Left lung (tissue), 10 donors: ENCODE measurements around the gene ZGPAT. TPM values are rescaled to one million over a fixed set of nuclear protein-coding genes. Genes with fewer than 3 reads are reported as not detected.

Source experiments
- ATAC-seq: fragments of 200-7000 bp; cut with Tn5 transposase; one replicate; pipeline ENCODE4 v1.9.1; 2020; ENCODE audit warnings: moderate library complexity
- DNase-seq, 4 donors: peaks; one replicate each; pipeline ENCODE4 v3.0.0-alpha.2; 2013 to 2020
- H3K27ac ChIP-seq, 2 donors: fragments of 200-600 bp; sonication (generic) in 1 of 2; one replicate each; pipeline versions ENCODE4 v1.5.0 to v1.8.0; 2020 to 2021
- H3K27me3 ChIP-seq, 2 donors: fragments of 200-600 bp; sonication (generic) in 1 of 2; one replicate each; pipeline versions ENCODE4 v1.5.0 to v1.8.0; 2020 to 2021
- H3K36me3 ChIP-seq, 2 donors: fragments of 200-600 bp; sonication (generic) in 1 of 2; one replicate each; pipeline versions ENCODE4 v1.5.0 to v1.8.0; 2020 to 2021
- H3K4me1 ChIP-seq, 2 donors: fragments of 200-600 bp; one replicate each; pipeline ENCODE4 v1.8.0; 2021
- H3K4me3 ChIP-seq, 2 donors: fragments of 200-600 bp; sonication (generic) in 1 of 2; one replicate each; pipeline versions ENCODE4 v1.5.0 to v1.8.0; 2020 to 2021; ENCODE audit warnings: mild to moderate bottlenecking in 1 of 2
- H3K9me3 ChIP-seq, 2 donors: fragments of 200-600 bp; sonication (generic) in 1 of 2; one replicate each; pipeline versions ENCODE4 v1.5.0 to v1.8.0; 2020 to 2021
- CTCF ChIP-seq, 2 donors: fragments of 200-600 bp; sonication (generic) in 1 of 2; IDR thresholded peaks; one replicate each; pipeline versions ENCODE4 v1.5.0 to v1.8.0; 2021; ENCODE audit warnings: antibody characterized with exemption in 2 of 2
- intact Hi-C, 2 donors: fragments of 100-400 bp; cut with DNase I; formaldehyde crosslinking; loops; one replicate each; pipeline versions ENCODE4 v1.11.2 to v1.14.2; 2022
- polyA plus RNA-seq, 6 donors: library from polyadenylated mRNA; unstranded; fragments of 120-200 nt; gene quantifications; one replicate each; pipeline ENCODE4 v1.2.1, GENCODE V29; 2013; ENCODE audit not compliant: insufficient read length in 6 of 6
- total RNA-seq, 2 donors: library from RNA; stranded (reverse); fragmentation: NEBNext Ultra II Directional; extraction: Animal tissue kit (Norgen Biotek cat#: 25700); gene quantifications; one replicate each; pipeline ENCODE4 v1.2.1, GENCODE V29; 2021
- donor health status: DM: no; HTN: yes; CAD: no.
- donor health status: DM: no; HTN: no; CAD: no.

Gene ZGPAT
- total and polyA plus RNA-seq, 8 donors = 13.7 to 28.8 (median 18.9) TPM

- no peaks in the 10 kb centered on the region for H3K9me3 ChIP-seq
- ATAC-seq (no peak), DNase-seq (peak in 1 of 4 donors; percentile 59)
- no peak for TF ChIP-seq CTCF (IDR thresholded peaks at IDR 0.05)
- H3K27me3 ChIP-seq = no peaks in the 10 kb centered on the region
- intact Hi-C loops = no loop called here
- no peaks in the 10 kb centered on the region for H3K4me1 ChIP-seq
- H3K36me3 ChIP-seq = peaks cover 0 to 21% of the 10 kb centered on the region in 2 donors
- H3K27ac ChIP-seq = no peak overlapping the region
- H3K4me3 ChIP-seq = no peak overlapping the region
These were observed 59.0 kb downstream of the ZGPAT start for GRCh38 chr20:63766695-63767426.

GRCh38 chr20:63767456-63767855, 59.6 kb downstream of the ZGPAT start:
- H3K4me1 ChIP-seq = no peaks in the 10 kb centered on the region
- TF ChIP-seq CTCF (IDR thresholded peaks at IDR 0.05) = no peak
- no peak overlapping the region for H3K27ac ChIP-seq
- ATAC-seq = no peak
- DNase-seq = peak in 1 of 4 donors; percentile 71
- H3K36me3 ChIP-seq = peaks cover 0 to 21% of the 10 kb centered on the region in 2 donors
- H3K27me3 ChIP-seq = no peaks in the 10 kb centered on the region
- H3K4me3 ChIP-seq = no peak overlapping the region
- intact Hi-C loops = no loop called here
- no peaks in the 10 kb centered on the region for H3K9me3 ChIP-seq

GRCh38 chr20:63767886-63768285, 60.0 kb downstream of the ZGPAT start:
- intact Hi-C loops = no loop called here
- H3K27me3 ChIP-seq = no peaks in the 10 kb centered on the region
- H3K9me3 ChIP-seq = no peaks in the 10 kb centered on the region
- ATAC-seq (no peak), DNase-seq (no peak)
- TF ChIP-seq CTCF (IDR thresholded peaks at IDR 0.05) = no peak
- peaks cover 0 to 3% of the 10 kb centered on the region in 2 donors for H3K4me1 ChIP-seq
- H3K4me3 ChIP-seq = no peak overlapping the region
- no peak overlapping the region for H3K27ac ChIP-seq
- H3K36me3 ChIP-seq = peaks cover 0 to 21% of the 10 kb centered on the region in 2 donors

- no peak overlapping the region for H3K27ac ChIP-seq
- intact Hi-C loops = no loop called here
- peaks cover 0 to 11% of the 10 kb centered on the region in 2 donors for H3K4me1 ChIP-seq
- TF ChIP-seq CTCF (IDR thresholded peaks at IDR 0.05) = no peak
- no peak overlapping the region for H3K4me3 ChIP-seq
- no peaks in the 10 kb centered on the region for H3K27me3 ChIP-seq
- ATAC-seq (no peak), DNase-seq (peak in 1 of 4 donors; percentile 66)
- H3K36me3 ChIP-seq = peaks cover 0 to 21% of the 10 kb centered on the region in 2 donors
- no peaks in the 10 kb centered on the region for H3K9me3 ChIP-seq
These were observed 61.0 kb downstream of the ZGPAT start for GRCh38 chr20:63768591-63769515.
